Measurements from ENCODE around the gene DGKB.

Gene DGKB

GRCh38 chr7:14875941-14876587, 26.5 kb downstream of the DGKB start:
- no peak for TF ChIP-seq TAF1 (IDR thresholded peaks at IDR 0.05; ENCODE audit: low read depth, low read length)
- no peak for TF ChIP-seq PAX5 (IDR thresholded peaks at IDR 0.05; ENCODE audit: insufficient read depth, low read length, severe bottlenecking)
- no peak for TF ChIP-seq SPI1 (IDR thresholded peaks at IDR 0.05; ENCODE audit: low read depth, low read length)
- TF ChIP-seq POU2F2 (IDR thresholded peaks at IDR 0.05; ENCODE audit: low read depth, low read length) = no peak
- no peak for TF ChIP-seq POLR2A (IDR thresholded peaks at IDR 0.05; ENCODE audit: low read depth, low read length)
- TF ChIP-seq POLR2AphosphoS5 (IDR thresholded peaks at IDR 0.05; ENCODE audit: low read depth, low read length) = no peak
- DNase-seq (ENCODE audit: insufficient read length, low spot score) (no peak), FAIRE-seq (no peak)

GRCh38 chr7:14871880-14872279, 30.7 kb downstream of the DGKB start:
- no peak for TF ChIP-seq POU2F2 (IDR thresholded peaks at IDR 0.05; ENCODE audit: low read depth, low read length)
- no peak for TF ChIP-seq POLR2AphosphoS5 (IDR thresholded peaks at IDR 0.05; ENCODE audit: low read depth, low read length)
- TF ChIP-seq TAF1 (IDR thresholded peaks at IDR 0.05; ENCODE audit: low read depth, low read length) = no peak
- no peak for TF ChIP-seq PAX5 (IDR thresholded peaks at IDR 0.05; ENCODE audit: insufficient read depth, low read length, severe bottlenecking)
- TF ChIP-seq POLR2A (IDR thresholded peaks at IDR 0.05; ENCODE audit: low read depth, low read length) = no peak
- no peak for TF ChIP-seq SPI1 (IDR thresholded peaks at IDR 0.05; ENCODE audit: low read depth, low read length)
- FAIRE-seq (no peak), DNase-seq (ENCODE audit: insufficient read length, low spot score) (no peak)

- no peak for FAIRE-seq
Observed at GRCh38 chr7:14870394-14870793, 32.2 kb downstream of the DGKB start.

GRCh38 chr7:14868937-14869336, 33.6 kb downstream of the DGKB start:
- no peak for FAIRE-seq
- no peak for TF ChIP-seq POLR2A (IDR thresholded peaks at IDR 0.05; ENCODE audit: low read depth, low read length)

More at GRCh38 chr7:14870394-14870793, 32.2 kb downstream of the DGKB start:
- no peak for TF ChIP-seq POLR2A (IDR thresholded peaks at IDR 0.05; ENCODE audit: low read depth, low read length)
- no peak for TF ChIP-seq SPI1 (IDR thresholded peaks at IDR 0.05; ENCODE audit: low read depth, low read length)
- TF ChIP-seq PAX5 (IDR thresholded peaks at IDR 0.05; ENCODE audit: insufficient read depth, low read length, severe bottlenecking) = no peak
- TF ChIP-seq POU2F2 (IDR thresholded peaks at IDR 0.05; ENCODE audit: low read depth, low read length) = no peak
- no peak for TF ChIP-seq TAF1 (IDR thresholded peaks at IDR 0.05; ENCODE audit: low read depth, low read length)
- TF ChIP-seq POLR2AphosphoS5 (IDR thresholded peaks at IDR 0.05; ENCODE audit: low read depth, low read length) = no peak
- no peak for DNase-seq (ENCODE audit: insufficient read length, low spot score)

GRCh38 chr7:14861456-14861855, 41.1 kb downstream of the DGKB start:
- no peak for TF ChIP-seq POLR2AphosphoS5 (IDR thresholded peaks at IDR 0.05; ENCODE audit: low read depth, low read length)
- DNase-seq (ENCODE audit: insufficient read length, low spot score) = no peak
- no peak for FAIRE-seq

More at GRCh38 chr7:14868937-14869336, 33.6 kb downstream of the DGKB start:
- no peak for DNase-seq (ENCODE audit: insufficient read length, low spot score)

GRCh38 chr7:14859267-14859666, 43.3 kb downstream of the DGKB start:
- no peak for DNase-seq (ENCODE audit: insufficient read length, low spot score)
- FAIRE-seq = no peak
- no peak for TF ChIP-seq POLR2A (IDR thresholded peaks at IDR 0.05; ENCODE audit: low read depth, low read length)

- no peak for FAIRE-seq
- DNase-seq (ENCODE audit: insufficient read length, low spot score) = no peak
- TF ChIP-seq TAF1 (IDR thresholded peaks at IDR 0.05; ENCODE audit: low read depth, low read length) (no peak), SPI1 (IDR thresholded peaks at IDR 0.05; ENCODE audit: low read depth, low read length) (peak; percentile 88)
Observed at GRCh38 chr7:14858866-14859265, 43.7 kb downstream of the DGKB start.

- DNase-seq (ENCODE audit: insufficient read length, low spot score) (no peak), FAIRE-seq (no peak)
Observed at GRCh38 chr7:14858410-14858809, 44.1 kb downstream of the DGKB start.

GRCh38 chr7:14855033-14855794, 47.3 kb downstream of the DGKB start:
- no peak for DNase-seq (ENCODE audit: insufficient read length, low spot score)
- TF ChIP-seq PAX5 (IDR thresholded peaks at IDR 0.05; ENCODE audit: insufficient read depth, low read length, severe bottlenecking) (no peak), POLR2A (IDR thresholded peaks at IDR 0.05; ENCODE audit: low read depth, low read length) (no peak), SPI1 (IDR thresholded peaks at IDR 0.05; ENCODE audit: low read depth, low read length) (no peak), POLR2AphosphoS5 (IDR thresholded peaks at IDR 0.05; ENCODE audit: low read depth, low read length) (no peak), POU2F2 (IDR thresholded peaks at IDR 0.05; ENCODE audit: low read depth, low read length) (no peak), TAF1 (IDR thresholded peaks at IDR 0.05; ENCODE audit: low read depth, low read length) (no peak)
- FAIRE-seq = no peak

More at GRCh38 chr7:14858410-14858809, 44.1 kb downstream of the DGKB start:
- TF ChIP-seq PAX5 (IDR thresholded peaks at IDR 0.05; ENCODE audit: insufficient read depth, low read length, severe bottlenecking) (no peak), TAF1 (IDR thresholded peaks at IDR 0.05; ENCODE audit: low read depth, low read length) (no peak), POLR2A (IDR thresholded peaks at IDR 0.05; ENCODE audit: low read depth, low read length) (no peak)

- no peak for FAIRE-seq
- TF ChIP-seq POLR2AphosphoS5 (IDR thresholded peaks at IDR 0.05; ENCODE audit: low read depth, low read length) (no peak), SPI1 (IDR thresholded peaks at IDR 0.05; ENCODE audit: low read depth, low read length) (no peak), POU2F2 (IDR thresholded peaks at IDR 0.05; ENCODE audit: low read depth, low read length) (no peak)
- no peak for DNase-seq (ENCODE audit: insufficient read length, low spot score)
Observed at GRCh38 chr7:14854471-14854870, 48.1 kb downstream of the DGKB start.

- DNase-seq (ENCODE audit: insufficient read length, low spot score) = no peak
- no peak for TF ChIP-seq PAX5 (IDR thresholded peaks at IDR 0.05; ENCODE audit: insufficient read depth, low read length, severe bottlenecking)
- TF ChIP-seq POLR2AphosphoS5 (IDR thresholded peaks at IDR 0.05; ENCODE audit: low read depth, low read length) = no peak
- TF ChIP-seq POLR2A (IDR thresholded peaks at IDR 0.05; ENCODE audit: low read depth, low read length) = no peak
- TF ChIP-seq POU2F2 (IDR thresholded peaks at IDR 0.05; ENCODE audit: low read depth, low read length) = no peak
- no peak for TF ChIP-seq SPI1 (IDR thresholded peaks at IDR 0.05; ENCODE audit: low read depth, low read length)
- no peak for TF ChIP-seq TAF1 (IDR thresholded peaks at IDR 0.05; ENCODE audit: low read depth, low read length)
- no peak for FAIRE-seq
Observed at GRCh38 chr7:14851610-14852009, 50.9 kb downstream of the DGKB start.
